Fibroblast of villous mesenchyme (primary cell): ENCODE results near the gene SPTSSA. TPM values are rescaled to one million over a fixed set of nuclear protein-coding genes. Genes with fewer than 3 reads are reported as not detected.
"Not testable (repeated sequence)": the region's sequence is repeated elsewhere in the genome, so short reads cannot be mapped to it uniquely, and the experiment has no call there.

Source experiments
- DNase-seq: peaks from one replicate; pipeline ENCODE4 v3.0.0-alpha.2; 2010; ENCODE audit warnings: low read depth
- H3K4me3 ChIP-seq: 2 replicates; pipeline ENCODE4 v1.5.1; 2011; ENCODE audit warnings: low read depth, mild to moderate bottlenecking, low read length
- CTCF ChIP-seq: IDR thresholded peaks from 2 replicates; pipeline ENCODE4 v1.5.1; 2012; ENCODE audit warnings: low read depth, mild to moderate bottlenecking, low read length; ENCODE audit not compliant: insufficient read depth
- total RNA-seq: library from RNA; depleted of rRNA; stranded (reverse); fragments of >200 nt; gene quantifications from 2 replicates; pipeline ENCODE4 v1.2.3, GENCODE V29; 2012

SPTSSA gene
- total RNA-seq = 12.2 and 18.6 TPM in 2 replicates

DNA sequence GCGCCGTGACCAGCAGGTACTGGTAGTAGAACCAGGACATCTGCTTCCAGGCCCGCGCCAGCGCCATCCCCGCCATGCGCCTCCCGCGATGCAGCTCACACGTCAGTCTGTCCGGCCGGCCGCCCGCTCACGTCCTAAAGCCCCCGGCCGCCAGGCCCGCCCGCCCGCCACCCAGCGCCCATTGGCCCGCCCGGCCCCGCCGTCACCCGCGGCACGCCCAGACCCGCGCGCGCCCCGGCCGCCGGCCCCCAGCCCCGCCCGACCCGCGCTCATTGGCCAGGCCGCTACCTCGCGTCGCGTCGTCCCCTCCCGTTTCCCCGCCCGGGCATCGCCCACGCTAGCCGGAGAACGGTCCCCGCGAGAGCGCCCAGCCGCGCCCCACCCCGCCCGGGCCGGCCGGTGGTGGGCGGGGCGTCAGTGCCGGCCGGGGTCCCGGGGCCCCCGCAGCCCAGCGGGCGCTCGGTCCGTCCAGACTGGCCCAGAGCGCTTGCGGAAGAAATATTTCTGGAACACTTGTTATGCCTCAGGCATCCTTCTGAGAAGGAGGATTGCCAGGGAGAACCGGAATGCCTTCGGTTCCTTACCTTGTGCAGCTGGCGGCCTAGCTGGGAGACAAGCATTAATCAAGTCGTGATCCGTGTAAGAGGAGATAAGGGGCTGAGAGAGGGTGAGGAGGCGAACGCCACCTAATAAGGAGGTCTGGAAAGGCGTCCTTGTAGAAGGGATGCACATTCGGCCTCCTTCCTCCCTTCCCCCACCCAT is at the start of gene SPTSSA:
Gene SPTSSA, minus strand, starts transcription at position 109 of the 762 bp plus-strand sequence. Its CDS starts 33 bp downstream, at position 76.
- peak within 1 kb of the TSS; percentile 78 for H3K4me3 ChIP-seq
- DNase-seq = peak; percentile 89
- TF ChIP-seq CTCF = no peak

DNA sequence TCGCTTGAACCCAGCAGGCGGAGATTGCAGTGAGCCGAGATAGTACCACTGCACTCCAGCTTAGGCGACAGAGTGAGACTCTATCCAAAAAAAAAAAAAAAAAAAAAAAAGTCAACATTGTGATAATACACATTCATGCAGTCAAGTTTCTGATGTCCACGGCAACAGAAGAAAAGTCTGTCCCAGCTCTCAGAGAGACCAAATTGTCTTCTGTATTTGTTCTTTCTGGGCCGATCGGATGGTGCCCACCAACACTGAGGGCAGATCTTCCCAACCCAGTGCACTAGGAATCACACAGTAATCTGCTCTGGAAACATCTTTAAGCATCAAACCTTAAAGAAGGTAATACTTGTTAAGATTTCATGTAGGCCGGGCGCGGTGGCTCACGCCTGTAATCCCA is 45.8 kb upstream of the SPTSSA start:
- no peak for DNase-seq
- TF ChIP-seq CTCF = no peak
- no peak overlapping the region for H3K4me3 ChIP-seq

GRCh38 chr14:34507459-34507858 is 45.4 kb upstream of the SPTSSA start:
- no peak for TF ChIP-seq CTCF
- DNase-seq = no peak
- no peak overlapping the region for H3K4me3 ChIP-seq

DNA sequence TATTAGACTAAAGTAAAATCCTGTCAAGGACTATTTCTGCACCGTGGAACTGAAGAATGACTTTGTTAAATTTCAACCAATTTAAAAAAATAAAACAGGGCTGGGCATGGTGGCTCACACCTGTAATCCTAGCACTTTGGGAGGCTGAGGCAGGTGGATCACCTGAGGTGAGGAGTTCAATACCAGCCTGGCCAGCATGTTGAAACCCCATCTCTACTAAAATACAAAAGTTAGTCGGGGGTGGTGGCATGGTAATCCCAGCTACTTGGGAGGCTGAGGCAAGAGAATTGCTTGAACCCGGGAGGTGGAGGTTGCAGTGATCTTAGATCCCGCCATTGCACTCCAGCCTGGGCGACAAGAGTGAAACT is 43.1 kb upstream of the SPTSSA start:
- not testable (repeated sequence) for H3K4me3 ChIP-seq

DNA sequence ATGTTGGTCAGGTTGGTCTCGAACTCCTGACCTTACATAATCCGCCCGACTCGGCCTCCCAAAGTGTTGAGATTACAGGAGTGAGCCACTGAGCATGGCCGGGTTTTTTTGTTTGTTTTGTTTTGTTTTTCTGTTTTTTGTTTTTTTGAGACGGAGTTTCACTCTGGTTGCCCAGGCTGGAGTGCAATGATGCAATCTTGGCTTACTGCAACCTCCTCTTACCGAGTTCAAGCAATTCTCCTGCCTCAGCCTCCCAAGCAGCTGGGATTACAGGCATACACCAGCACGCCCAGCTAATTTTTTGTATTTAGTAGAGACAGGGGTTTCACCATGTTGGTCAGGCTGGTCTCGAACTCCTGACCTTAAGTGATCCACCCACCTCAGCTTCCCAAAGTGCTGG is 42.0 kb upstream of the SPTSSA start:
- H3K4me3 ChIP-seq = not testable (repeated sequence)

More for the DNA sequence above, 43.1 kb upstream of the SPTSSA start:
- not testable (repeated sequence) for DNase-seq

GRCh38 chr14:34502545-34503225 is 40.6 kb upstream of the SPTSSA start:
- H3K4me3 ChIP-seq = no peak overlapping the region
- peak; percentile 37 for DNase-seq
- no peak for TF ChIP-seq CTCF

More for the DNA sequence above, 42.0 kb upstream of the SPTSSA start:
- not testable (repeated sequence) for DNase-seq

- H3K4me3 ChIP-seq = no peak overlapping the region
- TF ChIP-seq CTCF = no peak
- DNase-seq = no peak
Observed at GRCh38 chr14:34502001-34502400, 40.0 kb upstream of the SPTSSA start.
